ENCODE measurements around the gene RANBP9. TPM values are rescaled to one million over a fixed set of nuclear protein-coding genes. Genes with fewer than 3 reads are reported as not detected.

Gene RANBP9
- polyA plus RNA-seq, 3 donors from 2014 or later = 2.4 to 5.5 (median 3.8) TPM

DNA sequence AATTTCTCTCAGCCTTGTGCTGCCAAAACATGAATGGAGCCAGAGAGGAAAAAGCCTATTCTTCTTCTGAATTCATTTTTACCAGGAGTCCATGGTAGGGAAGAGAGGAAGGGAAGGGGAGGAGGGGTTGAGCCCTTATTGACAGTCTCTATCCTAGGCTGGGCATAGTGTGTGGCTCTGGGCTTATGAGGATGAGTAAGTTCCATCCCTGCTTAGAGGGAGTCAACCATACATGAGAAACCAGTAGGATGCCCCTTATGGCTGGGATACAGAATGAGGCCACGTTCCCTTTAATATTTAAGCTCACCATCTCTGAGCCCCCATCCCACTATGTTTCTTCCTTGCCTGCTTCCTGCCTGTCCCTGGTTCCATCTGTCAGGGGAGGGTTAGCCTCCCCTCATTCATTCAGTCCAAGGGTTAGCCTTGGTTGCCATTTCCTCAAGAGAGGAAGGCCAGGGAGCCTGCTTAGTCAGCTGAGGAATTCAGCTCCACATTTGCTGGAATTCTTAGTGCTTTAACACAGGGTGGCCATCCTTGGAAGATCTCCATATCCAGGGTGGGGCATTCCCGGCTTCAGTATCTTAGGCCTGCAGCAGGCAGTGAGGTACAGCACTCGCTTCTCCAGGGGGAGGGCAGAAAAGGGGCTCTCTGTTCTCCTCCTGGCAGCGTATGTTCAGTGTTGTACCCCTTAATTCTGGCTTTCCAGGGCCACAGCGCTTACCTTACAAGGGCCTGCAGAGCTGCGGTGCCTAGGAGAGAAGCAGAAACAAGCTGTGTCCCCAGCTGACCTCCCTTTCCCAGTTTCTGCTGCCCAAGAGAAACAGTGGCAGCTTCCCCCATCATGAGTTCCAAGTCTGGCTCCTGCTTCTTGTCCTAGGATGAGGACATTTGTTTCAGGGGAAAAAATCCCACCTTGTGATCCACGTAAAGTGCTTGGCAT is 124.8 kb downstream of the RANBP9 start:
- Mint-ChIP-seq H3K36me3 (peaks cover 8 to 16% (median 14%) of the 10 kb centered on the region in 3 donors), H3K9me3 (no peaks in the 10 kb centered on the region), H3K27ac (no peak overlapping the region), H3K4me1 (peaks cover 11% of the 10 kb centered on the region in 2 donors), H3K27me3 (ENCODE audit: low read depth in 3 of 3) (peaks cover 2 to 9% (median 7%) of the 10 kb centered on the region in 3 donors), H3K4me3 (no peak overlapping the region)
- no peak for DNase-seq

DNA sequence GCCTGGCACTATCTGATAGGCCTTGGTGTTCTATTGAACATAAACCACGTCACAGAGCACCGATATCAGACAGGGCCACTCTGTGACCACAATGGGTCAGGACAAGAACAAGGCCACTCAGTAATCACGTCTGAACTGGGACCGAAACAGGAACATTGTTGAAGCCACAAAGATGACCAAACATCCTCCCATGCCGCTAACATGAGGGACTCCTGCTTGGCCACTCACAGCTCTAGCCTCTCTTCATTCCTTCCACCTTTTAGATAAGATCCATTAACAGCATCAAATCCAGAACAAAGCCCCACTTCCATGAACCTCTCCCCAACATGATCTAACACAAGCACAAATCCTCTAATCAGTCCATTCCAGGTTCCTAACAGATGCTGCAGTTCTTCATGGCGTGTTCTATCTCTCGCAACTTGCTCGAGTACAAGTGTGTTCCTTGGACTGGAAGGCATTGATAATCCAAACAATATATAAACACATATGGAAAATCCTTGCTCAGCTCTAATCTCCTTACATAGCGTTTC is 129.9 kb downstream of the RANBP9 start:
- H3K36me3 Mint-ChIP-seq = peaks cover 4 to 18% (median 7%) of the 10 kb centered on the region in 3 donors
- no peak overlapping the region for H3K4me3 Mint-ChIP-seq
- H3K4me1 Mint-ChIP-seq = peaks cover 11 to 16% of the 10 kb centered on the region in 2 donors
- DNase-seq = no peak
- peaks cover 0 to 8% (median 7%) of the 10 kb centered on the region in 3 donors for H3K27me3 Mint-ChIP-seq (ENCODE audit: low read depth in 3 of 3)
- no peak overlapping the region for H3K27ac Mint-ChIP-seq
- no peaks in the 10 kb centered on the region for H3K9me3 Mint-ChIP-seq

- peaks cover 5 to 10% (median 10%) of the 10 kb centered on the region in 3 donors for H3K27me3 Mint-ChIP-seq (ENCODE audit: low read depth in 3 of 3)
- DNase-seq = no peak
- peaks cover 18 to 34% of the 10 kb centered on the region in 2 donors for H3K4me1 Mint-ChIP-seq
- H3K9me3 Mint-ChIP-seq = no peaks in the 10 kb centered on the region
- H3K27ac Mint-ChIP-seq = no peak overlapping the region
- H3K36me3 Mint-ChIP-seq = peaks cover 3 to 18% (median 4%) of the 10 kb centered on the region in 3 donors
- H3K4me3 Mint-ChIP-seq = no peak overlapping the region
Measured at GRCh38 chr6:13579911-13580310, 131.7 kb downstream of the RANBP9 start.

DNA sequence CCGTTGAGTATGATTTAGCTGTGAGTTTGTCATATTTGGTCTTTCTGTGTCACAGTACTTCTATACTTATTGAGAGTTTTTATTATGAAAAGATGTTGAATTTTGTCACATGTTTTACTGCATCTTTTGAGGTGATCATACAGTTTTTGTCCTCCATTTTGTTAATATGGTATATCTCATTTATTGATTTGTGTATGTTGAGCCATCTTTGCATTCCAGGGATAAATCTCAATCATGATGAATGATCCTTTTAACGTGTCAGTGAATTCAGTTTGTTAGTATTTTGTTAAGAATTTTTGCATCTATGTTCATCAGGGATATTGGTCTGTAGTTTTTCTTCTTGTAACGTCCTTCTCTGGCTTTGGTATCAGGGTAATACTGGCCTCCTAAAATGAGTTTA is 133.7 kb downstream of the RANBP9 start:
- DNase-seq = no peak
- H3K27ac Mint-ChIP-seq = no peak overlapping the region
- H3K4me1 Mint-ChIP-seq = peaks cover 18 to 40% of the 10 kb centered on the region in 2 donors
- no peak overlapping the region for H3K4me3 Mint-ChIP-seq
- peaks cover 0 to 12% (median 3%) of the 10 kb centered on the region in 3 donors for H3K36me3 Mint-ChIP-seq
- H3K9me3 Mint-ChIP-seq = no peaks in the 10 kb centered on the region
- H3K27me3 Mint-ChIP-seq (ENCODE audit: low read depth in 3 of 3) = peaks cover 12 to 21% (median 17%) of the 10 kb centered on the region in 3 donors

DNA sequence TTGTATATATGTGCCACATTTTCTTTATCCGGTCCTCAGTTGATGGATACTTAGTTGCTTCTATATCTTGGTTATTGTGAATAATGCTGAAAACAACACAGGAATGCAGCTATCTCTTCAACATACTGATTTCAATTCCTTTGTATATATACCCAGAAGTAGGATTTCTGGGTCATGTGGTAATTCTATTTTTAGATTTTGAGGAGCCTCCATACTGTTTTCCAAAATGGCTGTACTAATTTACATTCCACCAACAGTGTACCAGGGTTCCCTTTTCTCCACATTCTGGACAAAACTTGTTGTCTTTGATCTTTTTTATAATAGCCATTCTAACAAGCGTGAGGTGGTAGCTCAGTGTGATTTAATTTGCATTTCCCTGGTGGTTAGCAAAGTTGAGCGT is 135.6 kb downstream of the RANBP9 start:
- DNase-seq = no peak
- Mint-ChIP-seq H3K27ac (peak overlapping the region in 5 of 6 donors; percentile 70 to 89 (median 79)), H3K9me3 (no peaks in the 10 kb centered on the region), H3K27me3 (ENCODE audit: low read depth in 3 of 3) (peaks cover 15 to 26% (median 21%) of the 10 kb centered on the region in 3 donors), H3K36me3 (peaks cover 0 to 4% (median 3%) of the 10 kb centered on the region in 3 donors), H3K4me1 (peaks cover 24 to 35% of the 10 kb centered on the region in 2 donors), H3K4me3 (peak overlapping the region; percentile 53 to 76 (median 67))

DNA sequence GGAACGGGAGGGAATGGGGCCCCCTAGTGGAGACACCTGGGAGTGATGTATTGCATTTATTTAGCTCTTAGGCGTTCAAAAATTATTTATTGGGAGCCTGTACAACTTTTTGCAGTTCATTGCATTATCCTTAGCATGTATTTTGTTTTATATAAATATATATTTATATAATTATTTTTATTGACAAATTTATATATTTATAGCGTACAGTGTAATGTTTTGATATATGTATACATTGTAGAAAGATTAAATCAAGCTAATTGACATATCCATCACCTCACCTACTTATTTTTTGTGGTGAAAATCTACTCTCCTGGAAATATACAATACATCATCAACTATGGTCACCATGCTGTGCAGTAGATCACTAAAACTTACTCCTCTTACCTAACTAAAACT is 136.3 kb downstream of the RANBP9 start:
- Mint-ChIP-seq H3K27me3 (ENCODE audit: low read depth in 3 of 3) (peaks cover 13 to 26% (median 21%) of the 10 kb centered on the region in 3 donors), H3K27ac (peak overlapping the region; percentile 93 to 98 (median 96)), H3K4me1 (peaks cover 24 to 35% of the 10 kb centered on the region in 2 donors), H3K4me3 (peak overlapping the region; percentile 91 to 99 (median 96)), H3K9me3 (no peaks in the 10 kb centered on the region), H3K36me3 (no peaks in the 10 kb centered on the region)
- no peak for DNase-seq

DNA sequence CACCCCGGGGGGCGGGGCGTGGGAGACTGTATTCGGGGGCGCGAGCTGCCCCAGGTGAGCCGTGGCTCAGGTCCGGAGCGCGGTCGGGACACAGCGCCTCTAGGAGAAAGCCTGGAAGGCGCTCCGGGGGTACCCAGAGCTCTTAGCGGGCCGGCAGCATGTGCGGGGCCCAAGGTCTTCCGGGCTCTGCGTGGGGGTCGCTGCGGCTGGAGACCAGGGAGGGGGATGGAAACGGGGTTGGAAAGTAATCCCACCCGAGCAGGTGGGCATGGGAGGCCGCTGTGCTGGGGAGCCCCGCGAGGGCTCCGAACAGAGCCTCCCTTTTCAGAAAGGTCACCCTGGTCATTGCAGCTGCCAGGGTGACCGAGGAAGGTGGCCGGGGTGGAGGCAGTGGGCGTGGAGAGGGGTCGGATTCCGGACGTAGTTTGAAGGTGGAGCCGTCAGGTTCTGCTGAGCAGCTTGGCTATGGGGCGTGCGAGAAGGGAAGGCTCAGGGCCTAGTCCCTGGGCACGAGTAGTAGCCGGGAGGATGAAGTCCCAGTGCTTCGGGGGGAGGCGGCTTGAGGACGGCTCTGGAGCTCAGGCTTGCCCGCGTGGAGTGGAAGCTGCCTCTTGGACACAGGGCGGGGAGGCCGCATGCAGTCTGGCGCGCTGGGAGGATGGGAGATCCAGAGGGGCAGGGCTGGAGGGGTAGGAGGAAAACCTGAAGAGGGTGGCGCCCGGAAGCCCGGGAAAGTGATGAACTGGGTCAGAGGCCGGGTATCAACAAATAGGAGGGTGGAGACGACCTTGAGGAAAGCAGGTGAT is 136.9 kb downstream of the RANBP9 start, which contains the start of gene SIRT5:
Gene SIRT5, plus strand, starts transcription at position 31 of the 806 bp plus-strand sequence. CDS start 9,510 bp downstream, outside the sequence.
- Mint-ChIP-seq H3K36me3 (no peaks in the 10 kb centered on the region), H3K4me3 (peak within 1 kb of the TSS; percentile 91 to 99 (median 96)), H3K9me3 (no peaks in the 10 kb centered on the region), H3K27me3 (ENCODE audit: low read depth in 3 of 3) (peaks cover 13 to 28% (median 21%) of the 10 kb centered on the region in 3 donors), H3K27ac (peak within 1 kb of the TSS; percentile 93 to 98 (median 96)), H3K4me1 (peaks cover 24 to 35% of the 10 kb centered on the region in 2 donors)
- DNase-seq = peak; percentile 78 to 80 (median 80)

DNA sequence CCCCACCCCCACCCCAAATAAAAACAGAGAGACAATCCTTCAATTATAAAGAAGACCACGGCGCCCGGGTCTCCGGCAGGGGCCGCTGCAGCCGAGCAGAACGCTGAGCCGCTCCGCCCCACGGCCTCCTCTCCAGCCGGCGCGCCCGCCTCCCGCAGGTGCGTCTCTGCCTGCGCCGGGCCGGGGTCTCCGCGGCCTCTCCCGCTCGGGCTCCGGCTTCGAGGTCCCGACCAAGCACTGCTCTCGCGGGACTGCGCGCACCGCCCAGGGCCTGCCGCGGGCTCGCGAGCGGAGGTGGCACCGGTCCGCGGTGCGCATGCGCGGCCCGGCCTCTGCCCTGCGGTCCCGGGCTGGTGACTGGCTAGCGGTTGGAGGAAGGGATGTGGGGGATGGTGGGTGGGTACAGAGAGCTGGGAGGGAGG is 137.5 kb downstream of the RANBP9 start:
- peaks cover 24 to 35% of the 10 kb centered on the region in 2 donors for H3K4me1 Mint-ChIP-seq
- H3K36me3 Mint-ChIP-seq = no peaks in the 10 kb centered on the region
- peak overlapping the region; percentile 93 to 98 (median 96) for H3K27ac Mint-ChIP-seq
- peak; percentile 95 to 97 (median 96) for DNase-seq
- H3K4me3 Mint-ChIP-seq = peak overlapping the region; percentile 91 to 99 (median 96)
- H3K27me3 Mint-ChIP-seq (ENCODE audit: low read depth in 3 of 3) = peaks cover 15 to 28% (median 21%) of the 10 kb centered on the region in 3 donors
- H3K9me3 Mint-ChIP-seq = no peaks in the 10 kb centered on the region

DNA sequence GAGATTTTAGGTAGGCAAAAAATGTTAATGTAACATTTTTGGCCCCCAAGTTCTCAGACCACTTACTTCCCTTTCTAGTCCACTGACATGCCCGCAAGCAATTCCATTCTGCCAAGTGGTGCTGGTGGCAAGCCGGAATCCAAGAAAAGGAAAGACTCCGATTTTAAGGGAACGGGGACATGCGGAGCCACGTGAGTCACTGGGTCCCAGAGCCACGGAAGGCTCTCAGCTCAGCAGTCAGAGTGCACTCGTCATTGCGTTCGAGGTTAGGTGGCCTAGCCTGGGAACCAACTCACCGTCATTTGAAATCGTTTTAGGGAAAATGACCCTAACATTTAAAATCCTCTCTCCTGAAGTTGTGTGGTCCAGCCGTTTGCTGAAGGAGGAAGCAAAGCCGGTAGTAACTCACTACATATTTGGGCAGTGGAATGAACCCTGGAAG is 137.9 kb downstream of the RANBP9 start:
- Mint-ChIP-seq H3K27me3 (ENCODE audit: low read depth in 3 of 3) (peaks cover 15 to 29% (median 21%) of the 10 kb centered on the region in 3 donors), H3K9me3 (no peaks in the 10 kb centered on the region), H3K4me3 (peak overlapping the region; percentile 82 to 99 (median 91)), H3K4me1 (peaks cover 24 to 35% of the 10 kb centered on the region in 2 donors), H3K27ac (peak overlapping the region; percentile 78 to 93 (median 84)), H3K36me3 (no peaks in the 10 kb centered on the region)
- DNase-seq = peak in 1 of 3 donors; percentile 10

DNA sequence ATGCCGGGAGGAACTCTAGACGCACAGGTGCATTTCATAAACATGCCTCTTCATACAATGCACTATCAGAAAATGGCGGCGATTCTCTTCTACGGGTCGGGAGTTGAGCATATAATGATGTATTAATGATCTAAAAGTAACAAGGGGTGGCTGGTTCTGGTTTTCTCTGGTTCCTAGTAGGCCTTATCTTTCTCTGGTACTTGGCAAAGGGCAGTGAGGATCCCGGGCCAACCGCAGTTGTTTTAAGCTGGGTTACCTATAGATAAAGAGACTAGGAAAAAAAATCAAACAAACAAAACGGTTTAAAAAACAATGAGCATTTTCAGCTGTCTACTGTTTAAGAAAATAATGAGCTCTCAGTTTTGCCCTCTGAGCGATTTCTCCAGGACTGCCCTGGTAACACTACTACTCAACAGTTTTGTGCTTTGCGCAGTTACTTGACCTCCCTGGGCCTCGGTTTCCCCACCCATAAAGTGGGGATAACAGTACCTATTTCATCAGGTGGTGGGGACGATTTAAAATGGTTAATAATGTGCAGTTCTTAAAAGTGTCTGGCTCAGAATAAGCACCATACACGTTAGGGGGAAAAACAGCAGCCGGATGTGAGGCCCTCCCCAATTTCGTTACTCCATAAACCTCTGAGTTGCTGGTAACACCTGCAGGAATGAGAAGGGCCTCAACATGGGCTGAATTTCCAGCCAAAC is 138.5 kb downstream of the RANBP9 start:
- Mint-ChIP-seq H3K27ac (peak overlapping the region in 5 of 6 donors; percentile 53 to 85 (median 81)), H3K36me3 (no peaks in the 10 kb centered on the region), H3K4me3 (peak overlapping the region; percentile 60 to 93 (median 82)), H3K4me1 (peaks cover 24 to 35% of the 10 kb centered on the region in 2 donors), H3K9me3 (no peaks in the 10 kb centered on the region), H3K27me3 (ENCODE audit: low read depth in 3 of 3) (peaks cover 15 to 31% (median 21%) of the 10 kb centered on the region in 3 donors)
- no peak for DNase-seq

DNA sequence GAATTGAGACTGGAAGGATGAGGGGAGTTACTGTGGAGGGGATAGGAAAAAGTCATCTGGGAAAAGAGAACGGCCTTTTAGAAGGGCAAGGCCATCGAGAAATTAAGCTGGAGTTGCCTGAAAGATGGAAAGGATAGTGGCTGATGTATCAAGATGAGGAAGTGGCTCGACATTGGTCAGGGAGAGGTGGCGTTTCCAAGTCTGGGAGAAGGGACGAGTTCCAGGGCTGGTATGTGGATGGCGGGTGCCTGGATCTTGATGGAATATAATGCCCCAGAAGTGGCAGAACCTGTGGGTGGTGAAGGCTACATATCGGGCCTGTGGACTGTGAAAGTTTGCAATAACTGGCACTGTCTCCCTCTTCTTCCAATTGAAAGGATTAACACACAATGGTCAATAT is 139.4 kb downstream of the RANBP9 start:
- H3K4me3 Mint-ChIP-seq = peak overlapping the region in 4 of 5 donors; percentile 15 to 61 (median 40)
- no peaks in the 10 kb centered on the region for H3K36me3 Mint-ChIP-seq
- no peak for DNase-seq
- peaks cover 15 to 31% (median 21%) of the 10 kb centered on the region in 3 donors for H3K27me3 Mint-ChIP-seq (ENCODE audit: low read depth in 3 of 3)
- H3K4me1 Mint-ChIP-seq = peaks cover 24 to 35% of the 10 kb centered on the region in 2 donors
- peak overlapping the region in 3 of 6 donors; percentile 22 to 65 (median 28) for H3K27ac Mint-ChIP-seq
- H3K9me3 Mint-ChIP-seq = no peaks in the 10 kb centered on the region

Data from immature natural killer cell (primary cell).